GM12878 (cell line): ENCODE data around the gene EXOC8. TPM values are rescaled to one million over a fixed set of nuclear protein-coding genes. Genes with fewer than 3 reads are reported as not detected.
A peak's percentile ranks its signal among the peaks of the same experiment; 100 is the strongest.

Source experiments
- ATAC-seq: fragments of 200-7000 bp; cut with Tn5 transposase; 3 replicates; pipeline ENCODE4 v1.9.1; 2020; ENCODE audit warnings: mild to moderate bottlenecking, moderate library complexity
- BruUV-seq: library from RNA; stranded (reverse); fragments of 400-500 nt; replicated peaks from 2 replicates; lab custom pipeline; 2021; lab: Mats Ljungman, UMichigan
- CTCF ChIA-PET: fragments of 300-600 bp; sonication (Branson Sonifier 250); formaldehyde crosslinking; extraction: SDS; loops from one replicate; lab custom pipeline; 2021; ENCODE audit warnings: inconsistent platforms; lab: Yijun Ruan, JAX
- POLR2A ChIA-PET: fragments of 350-600 bp; formaldehyde crosslinking; extraction: SDS; loops from one replicate; lab custom pipeline; 2021; ENCODE audit warnings: inconsistent platforms; lab: Charles Lee
- RAD21 ChIA-PET: fragments of 300-600 bp; sonication (Branson Sonifier 250); formaldehyde crosslinking; loops from one replicate; lab custom pipeline; 2023; ENCODE audit warnings: antibody characterized with exemption; ENCODE audit not compliant: unreplicated experiment; lab: Charles Lee
- SMC1A ChIA-PET: fragments of 300-600 bp; sonication (Branson Sonifier 250); formaldehyde crosslinking; loops from one replicate; lab custom pipeline; 2023; ENCODE audit not compliant: unreplicated experiment, uncharacterized antibody; lab: Charles Lee
- DNase-seq: peaks from one replicate; pipeline ENCODE4 v3.0.0-alpha.2; 2011; ENCODE audit warnings: low read depth, low spot score
- FAIRE-seq: peaks from 3 replicates; lab custom pipeline; 2011; peaks lifted over from hg19 to GRCh38; lab: Jason Lieb, UNC
- H2AFZ ChIP-seq: 2 replicates; pipeline ENCODE4 v1.6.0; 2011; ENCODE audit warnings: low read depth, low read length, control low read depth; ENCODE audit not compliant: control insufficient read depth
- H3K27ac ChIP-seq: 2 replicates; pipeline ENCODE4 v1.5.1; 2011; ENCODE audit warnings: control low read depth; ENCODE audit not compliant: control insufficient read depth, insufficient read depth
- H3K27me3 ChIP-seq, 2 experiments: replicated peaks in 1 of 2; 2 replicates each; pipeline versions ENCODE4 v1.6.0 to v1.6.1; 2011; ENCODE audit warnings: low read length in 1 of 2; ENCODE audit not compliant: control insufficient read depth in 2 of 2, insufficient read depth in 2 of 2
- H3K36me3 ChIP-seq, 2 experiments: 2 replicates each; pipeline ENCODE4 v1.5.1; 2011; ENCODE audit warnings: low read length in 1 of 2; ENCODE audit not compliant: control insufficient read depth in 2 of 2, insufficient read depth in 2 of 2
- H3K4me1 ChIP-seq: 2 replicates; pipeline ENCODE4 v1.6.1; 2011; ENCODE audit warnings: mild to moderate bottlenecking, low read length, moderate library complexity, mixed read lengths; ENCODE audit not compliant: control insufficient read depth, insufficient read depth
- H3K4me2 ChIP-seq: 2 replicates; pipeline ENCODE4 v1.6.0; 2011; ENCODE audit warnings: control low read depth; ENCODE audit not compliant: control insufficient read depth, insufficient read depth
- H3K4me3 ChIP-seq: fragments of 200-600 bp; sonication (generic); 2 replicates; pipeline ENCODE4 v1.5.1; 2016
- H3K79me2 ChIP-seq: 2 replicates; pipeline ENCODE4 v1.6.0; 2011; ENCODE audit warnings: low read length; ENCODE audit not compliant: control insufficient read depth, insufficient read depth
- H3K9ac ChIP-seq: 2 replicates; pipeline ENCODE4 v1.8.0; 2011; ENCODE audit warnings: low read length, control low read depth, mixed read lengths; ENCODE audit not compliant: control insufficient read depth, insufficient read depth
- H3K9me3 ChIP-seq: replicated peaks from 3 replicates; pipeline ENCODE4 v1.5.1; 2011; ENCODE audit warnings: mild to moderate bottlenecking, low read length; ENCODE audit not compliant: control insufficient read depth, insufficient read depth
- H4K20me1 ChIP-seq: 2 replicates; pipeline ENCODE4 v1.6.0; 2011; ENCODE audit not compliant: control insufficient read depth, insufficient read depth
- BACH1 ChIP-seq: fragments of 450-650 bp; IDR thresholded peaks from 2 replicates; pipeline ENCODE4 v1.6.1; 2017; ENCODE audit warnings: mild to moderate bottlenecking, borderline replicate concordance
- KAT2A ChIP-seq: conservative IDR thresholded peaks from 2 replicates; pipeline ENCODE4 v1.6.1; 2011; ENCODE audit warnings: low read depth, low read length; ENCODE audit not compliant: control insufficient read depth
- KLF5 ChIP-seq: fragments of 450-650 bp; IDR thresholded peaks from 2 replicates; pipeline ENCODE4 v1.6.1; 2014; ENCODE audit warnings: mild to moderate bottlenecking; ENCODE audit not compliant: partially characterized antibody
- NFIC ChIP-seq: IDR thresholded peaks from 2 replicates; pipeline ENCODE4 v1.6.1; 2012; ENCODE audit warnings: low read depth, mild to moderate bottlenecking, inconsistent platforms, low read length, moderate library complexity
- RUNX3 ChIP-seq: IDR thresholded peaks from 2 replicates; pipeline ENCODE4 v1.6.1; 2012; ENCODE audit warnings: low read length, inconsistent platforms
- SPI1 ChIP-seq: IDR thresholded peaks from 2 replicates; pipeline ENCODE4 v1.6.1; 2011; ENCODE audit warnings: low read depth, mild to moderate bottlenecking, low read length, moderate library complexity, borderline replicate concordance; ENCODE audit not compliant: insufficient read depth
- WGBS: methylation state at CpG from one replicate; pipeline ENCODE4 v1.1.6; 2016; ENCODE audit warnings: low lambda C conversion rate; ENCODE audit not compliant: insufficient replicate concordance, insufficient coverage; ENCODE audit errors: missing lambda C conversion rate; 5-methylcytosine and 5-hydroxymethylcytosine counted together
- in situ Hi-C: fragments of 300-500 bp; cut with MboI; formaldehyde crosslinking; loops from 9 replicates; pipeline ENCODE4 v1.14.3; 2018; ENCODE audit warnings: mixed read lengths
- intact Hi-C: fragments of 100-400 bp; cut with micrococcal nuclease; formaldehyde crosslinking; loops from one replicate; pipeline ENCODE4 v1.14.2; 2022; ENCODE audit not compliant: unreplicated experiment
- polyA plus RNA-seq, 11 experiments: library from polyadenylated mRNA; depleted of rRNA in 4 of 11; unstranded in 6 of 11; stranded (reverse) in 5 of 11; fragments of >200 nt; fragmentation: Nextera tagmentation in 4 of 11; fragmentation: Illumina TruSeq in 1 of 11; extraction: Ambion mirVana in 4 of 11; extraction: Trizol in 1 of 11; gene quantifications; 1 replicate in 1 of 11; 2 replicates in 10 of 11; pipeline versions ENCODE4 v1.2.1 to v1.2.3, GENCODE V29; 2011 to 2016; ENCODE audit warnings: inconsistent platforms in 2 of 11, missing spikeins in 2 of 11, low read depth in 1 of 11
- total RNA-seq, 4 experiments: library from RNA; depleted of rRNA in 3 of 4; stranded (reverse); fragments of >200 nt in 3 of 4; fragmentation: Illumina TruSeq in 1 of 4; extraction: Trizol in 1 of 4; gene quantifications; 2 replicates each; pipeline versions ENCODE4 v1.2.1 to v1.2.3, GENCODE V29; 2013 to 2021

The EXOC8 gene
- total and polyA plus RNA-seq, 10 of the 15 experiments (the other 5 are each of a cell fraction or from before 2014, with no cell fraction given) = 2.0 to 11.3 (median 6.3) TPM

GRCh38 chr1:231381729-231382128 is 44.1 kb upstream of the EXOC8 start:
- ATAC-seq (no peak), DNase-seq (no peak), FAIRE-seq (no peak)
- no peak overlapping the region for H3K4me2 ChIP-seq
- WGBS = 93% methylated on average over 2 of the region's 2 CpGs
- peaks cover 40% of the 10 kb centered on the region for H3K79me2 ChIP-seq
- H3K4me1 ChIP-seq = peaks cover 10% of the 10 kb centered on the region; the same call in 1 of the 2 replicates
- ChIA-PET SMC1A (interaction anchor here (1.2 to 1.9 kb wide), 3 partner anchors 11 to 22 kb away, joined by 3 to 4 read pairs (median 4); no protein-coding TSS in a partner anchor), RAD21 (interaction anchor here (0.9 kb wide), 1 partner anchor 19 kb away, joined by 3 read pairs; no protein-coding TSS in a partner anchor), POLR2A (no interaction called here), CTCF (interaction anchor here (1.2 to 1.5 kb wide), 4 partner anchors 8 to 24 kb away, joined by 3 to 9 read pairs (median 5); no protein-coding TSS in a partner anchor)
- H3K4me3 ChIP-seq = no peak overlapping the region
- H3K9ac ChIP-seq = no peak overlapping the region
- in situ Hi-C loops (no loop called here), intact Hi-C loops (no loop called here)
- H3K9me3 ChIP-seq = no peaks in the 10 kb centered on the region
- no peak overlapping the region for H2AFZ ChIP-seq
- no peak overlapping the region for H3K27ac ChIP-seq
- BruUV-seq = no TSS peak
- no peaks in the 10 kb centered on the region for H3K27me3 ChIP-seq
- H4K20me1 ChIP-seq = peaks cover 2% of the 10 kb centered on the region; the same call in 1 of the 2 replicates
- no peaks in the 10 kb centered on the region; a peak in 1 of 4 replicates for H3K36me3 ChIP-seq
- TF ChIP-seq BACH1 = no peak
- no peak for TF ChIP-seq KAT2A

GRCh38 chr1:231376875-231377549 is 39.4 kb upstream of the EXOC8 start:
- ChIA-PET CTCF (interaction anchor here (1.0 to 1.7 kb wide), 3 partner anchors 17 to 33 kb away, joined by 3 to 4 read pairs (median 4); no protein-coding TSS in a partner anchor), RAD21 (no interaction called here), SMC1A (interaction anchor here (0.9 kb wide), 1 partner anchor 14 kb away, joined by 4 read pairs; no protein-coding TSS in a partner anchor), POLR2A (interaction anchor here (0.5 to 0.6 kb wide), 2 partner anchors 183 to 231 kb away, joined by 3 read pairs; no protein-coding TSS in a partner anchor)
- Histone ChIP-seq H3K4me3 (no peak overlapping the region), H3K4me1 (peaks cover 10% of the 10 kb centered on the region; the same call in 1 of the 2 replicates), H3K79me2 (peaks cover 33% of the 10 kb centered on the region), H3K9ac (no peak overlapping the region), H2AFZ (no peak overlapping the region), H3K27me3 (no peaks in the 10 kb centered on the region), H3K27ac (no peak overlapping the region), H3K36me3 (no peaks in the 10 kb centered on the region; a peak in 1 of 4 replicates), H3K9me3 (no peaks in the 10 kb centered on the region), H4K20me1 (peaks cover 2% of the 10 kb centered on the region; the same call in 1 of the 2 replicates), H3K4me2 (0 out of 2 replicates have a peak overlapping the region, but pooled peaks have one; percentile 11)
- 56% methylated on average over 5 of the region's 5 CpGs for WGBS
- in situ Hi-C loops (no loop called here), intact Hi-C loops (no loop called here)
- peak; percentile 70 for ATAC-seq
- no peak for DNase-seq
- TF ChIP-seq KLF5 (no peak), NFIC (peak; percentile 21; the same call in 1 of the 2 replicates), SPI1 (peak; percentile 44; the same call in 1 of the 2 replicates), RUNX3 (peak; percentile 63)
- no TSS peak for BruUV-seq
- FAIRE-seq = no peak
